GM12878 (cell line): ENCODE results near the gene CCL19. TPM values are rescaled to one million over a fixed set of nuclear protein-coding genes. Genes with fewer than 3 reads are reported as not detected.

Source experiments
- JUNB ChIP-seq: IDR thresholded peaks from 2 replicates; pipeline ENCODE4 v1.6.1; 2016; ENCODE audit warnings: antibody characterized with exemption, mild to moderate bottlenecking
- JUND ChIP-seq: IDR thresholded peaks from 2 replicates; pipeline ENCODE4 v1.6.1; 2012; ENCODE audit warnings: low read depth, mild to moderate bottlenecking, low read length, improper control_type of control experiment, moderate library complexity
- MAX ChIP-seq: IDR thresholded peaks from 2 replicates; pipeline ENCODE4 v1.6.1; 2012; ENCODE audit warnings: low read depth, low read length, improper control_type of control experiment
- MTA2 ChIP-seq: fragments of 450-650 bp; IDR thresholded peaks from 2 replicates; pipeline ENCODE4 v1.6.1; 2016; ENCODE audit warnings: low read depth, mild to moderate bottlenecking, moderate library complexity
- NRF1 ChIP-seq: conservative IDR thresholded peaks from 2 replicates; pipeline ENCODE4 v1.6.1; 2011; ENCODE audit warnings: mild to moderate bottlenecking, low read depth, low read length, improper control_type of control experiment
- PBX3 ChIP-seq: IDR thresholded peaks from 2 replicates; pipeline ENCODE4 v1.6.1; 2011; ENCODE audit warnings: mild to moderate bottlenecking, low read depth, low read length, moderate library complexity; ENCODE audit not compliant: insufficient replicate concordance
- POLR2AphosphoS5 ChIP-seq: IDR thresholded peaks from 2 replicates; pipeline ENCODE4 v1.6.1; 2011; ENCODE audit warnings: mild to moderate bottlenecking, low read length, inconsistent platforms
- RB1 ChIP-seq: fragments of 450-650 bp; formaldehyde crosslinking; IDR thresholded peaks from 2 replicates; pipeline ENCODE4 v1.6.1; 2017; ENCODE audit warnings: mild to moderate bottlenecking, borderline replicate concordance
- RELA ChIP-seq: fragments of 450-650 bp; IDR thresholded peaks from 2 replicates; pipeline ENCODE4 v1.8.0; 2014; ENCODE audit warnings: borderline replicate concordance; ENCODE audit not compliant: partially characterized antibody
- SMARCA5 ChIP-seq: fragments of 450-650 bp; IDR thresholded peaks from 2 replicates; pipeline ENCODE4 v1.6.1; 2017; ENCODE audit warnings: mild to moderate bottlenecking
- SP1 ChIP-seq: IDR thresholded peaks from one replicate; pipeline ENCODE4 v1.6.1; 2011; ENCODE audit warnings: low read depth, low read length
- SPI1 ChIP-seq: IDR thresholded peaks from 2 replicates; pipeline ENCODE4 v1.6.1; 2011; ENCODE audit warnings: low read depth, mild to moderate bottlenecking, low read length, moderate library complexity, borderline replicate concordance; ENCODE audit not compliant: insufficient read depth
- TAF1 ChIP-seq: IDR thresholded peaks from 2 replicates; pipeline ENCODE4 v1.6.1; 2011; ENCODE audit warnings: mild to moderate bottlenecking, low read depth, low read length, borderline replicate concordance
- TARDBP ChIP-seq: IDR thresholded peaks from 2 replicates; pipeline ENCODE4 v1.6.1; 2016; ENCODE audit warnings: borderline replicate concordance
- USF1 ChIP-seq: IDR thresholded peaks from 2 replicates; pipeline ENCODE4 v1.6.1; 2011; ENCODE audit warnings: borderline replicate concordance, low read depth, mild to moderate bottlenecking, moderate library complexity, mixed read lengths, low read length; ENCODE audit not compliant: insufficient read depth; ENCODE audit errors: extremely low read length
- ZNF274 ChIP-seq: IDR thresholded peaks from one replicate; pipeline ENCODE4 v1.8.0; 2011; ENCODE audit not compliant: insufficient read length, insufficient read depth
- ZNF384 ChIP-seq: IDR thresholded peaks from 2 replicates; pipeline ENCODE4 v1.6.1; 2012; ENCODE audit warnings: low read depth, mild to moderate bottlenecking, low read length, improper control_type of control experiment, borderline replicate concordance
- ZNF622 ChIP-seq: fragments of 450-650 bp; IDR thresholded peaks from 2 replicates; pipeline ENCODE4 v1.6.1; 2017; ENCODE audit warnings: mild to moderate bottlenecking, inconsistent platforms
- ZSCAN29 ChIP-seq: fragments of 450-650 bp; IDR thresholded peaks from 2 replicates; pipeline ENCODE4 v1.6.1; 2017; ENCODE audit warnings: mild to moderate bottlenecking, moderate library complexity
- ZZZ3 ChIP-seq: IDR thresholded peaks from 2 replicates; pipeline ENCODE4 v1.6.1; 2011; ENCODE audit warnings: low read depth; ENCODE audit not compliant: control insufficient read depth, insufficient read length
- polyA plus RNA-seq, 11 experiments: library from polyadenylated mRNA; depleted of rRNA in 4 of 11; unstranded in 6 of 11; stranded (reverse) in 5 of 11; fragments of >200 nt; fragmentation: Nextera tagmentation in 4 of 11; fragmentation: Illumina TruSeq in 1 of 11; extraction: Ambion mirVana in 4 of 11; extraction: Trizol in 1 of 11; gene quantifications; 1 replicate in 1 of 11; 2 replicates in 10 of 11; pipeline versions ENCODE4 v1.2.1 to v1.2.3, GENCODE V29; 2011 to 2016; ENCODE audit warnings: inconsistent platforms in 2 of 11, missing spikeins in 2 of 11, low read depth in 1 of 11
- total RNA-seq, 4 experiments: library from RNA; depleted of rRNA in 3 of 4; stranded (reverse); fragments of >200 nt in 3 of 4; fragmentation: Illumina TruSeq in 1 of 4; extraction: Trizol in 1 of 4; gene quantifications; 2 replicates each; pipeline versions ENCODE4 v1.2.1 to v1.2.3, GENCODE V29; 2013 to 2021
- TF ChIP-seq, protein P1 (sequence below): IDR thresholded peaks from 2 replicates; pipeline ENCODE4 v1.6.1; 2012; ENCODE audit warnings: improper control_type of control experiment, low read depth, low read length; ENCODE audit not compliant: insufficient replicate concordance
- TF ChIP-seq, protein P2 (sequence below): fragments of 450-650 bp; IDR thresholded peaks from 2 replicates; pipeline ENCODE4 v1.6.1; 2016; ENCODE audit warnings: mild to moderate bottlenecking

The CCL19 gene
- total and polyA plus RNA-seq, 10 of the 15 experiments (the other 5 are each of a cell fraction or from before 2014, with no cell fraction given), result 0.42 to 0.69 TPM; not detected in 8

DNA sequence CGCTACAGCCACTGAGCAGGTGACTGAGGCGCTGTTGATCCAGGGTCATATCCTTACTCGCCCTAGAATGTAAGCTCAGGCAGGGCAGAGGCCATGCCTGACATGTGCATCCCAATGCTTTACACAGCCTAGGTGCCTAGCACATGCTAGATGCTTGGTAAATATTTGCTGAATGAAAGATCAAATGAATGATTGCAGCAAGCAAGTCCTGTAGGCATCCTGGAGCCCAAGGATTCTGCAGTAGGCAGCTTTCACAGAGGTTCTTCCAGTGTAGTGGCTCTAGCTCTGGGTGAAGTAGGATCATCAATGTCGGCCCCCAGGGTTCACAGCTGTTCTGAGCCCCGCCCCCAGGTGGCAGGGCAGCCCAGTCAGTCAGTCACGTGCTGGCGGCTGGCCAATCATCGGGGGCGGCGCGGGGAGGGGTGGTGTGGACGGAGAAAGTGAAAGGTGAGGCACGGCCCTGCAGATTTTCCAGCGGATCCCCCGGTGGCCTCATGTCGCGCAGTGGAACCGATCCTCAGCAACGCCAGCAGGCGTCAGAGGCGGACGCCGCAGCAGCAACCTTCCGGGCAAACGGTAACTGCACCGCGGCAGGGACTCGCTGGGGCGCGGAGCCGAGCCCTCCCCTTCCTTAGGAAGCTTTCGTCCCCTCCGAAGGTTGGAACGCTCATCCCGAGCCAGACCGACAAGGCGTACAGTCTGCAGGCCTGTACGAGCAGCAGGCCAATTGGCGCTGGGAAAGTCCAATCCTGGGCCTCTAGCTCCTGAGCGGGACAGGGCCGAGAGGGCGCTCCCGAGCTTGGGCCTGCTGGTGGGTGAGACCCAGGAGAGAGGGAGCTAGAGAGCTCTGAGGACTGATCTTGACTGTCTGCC, 44.6 kb downstream of the CCL19 start, which contains the start of gene GALT (continued):
- TF ChIP-seq PBX3, result peak; percentile 74
- TF ChIP-seq TARDBP, result no peak
- no peak for TF ChIP-seq ZSCAN29
- no peak for TF ChIP-seq NRF1
- peak; percentile 81 for TF ChIP-seq TAF1
- peak; percentile 99 for TF ChIP-seq MAX
- no peak for TF ChIP-seq ZNF622
- TF ChIP-seq POLR2AphosphoS5, result peak; percentile 63; the same call in 1 of the 2 replicates
- TF ChIP-seq RELA, result peak; percentile 68
- TF ChIP-seq RB1, result peak; percentile 81
- TF ChIP-seq JUNB, result no peak
- TF ChIP-seq, protein P1, sequence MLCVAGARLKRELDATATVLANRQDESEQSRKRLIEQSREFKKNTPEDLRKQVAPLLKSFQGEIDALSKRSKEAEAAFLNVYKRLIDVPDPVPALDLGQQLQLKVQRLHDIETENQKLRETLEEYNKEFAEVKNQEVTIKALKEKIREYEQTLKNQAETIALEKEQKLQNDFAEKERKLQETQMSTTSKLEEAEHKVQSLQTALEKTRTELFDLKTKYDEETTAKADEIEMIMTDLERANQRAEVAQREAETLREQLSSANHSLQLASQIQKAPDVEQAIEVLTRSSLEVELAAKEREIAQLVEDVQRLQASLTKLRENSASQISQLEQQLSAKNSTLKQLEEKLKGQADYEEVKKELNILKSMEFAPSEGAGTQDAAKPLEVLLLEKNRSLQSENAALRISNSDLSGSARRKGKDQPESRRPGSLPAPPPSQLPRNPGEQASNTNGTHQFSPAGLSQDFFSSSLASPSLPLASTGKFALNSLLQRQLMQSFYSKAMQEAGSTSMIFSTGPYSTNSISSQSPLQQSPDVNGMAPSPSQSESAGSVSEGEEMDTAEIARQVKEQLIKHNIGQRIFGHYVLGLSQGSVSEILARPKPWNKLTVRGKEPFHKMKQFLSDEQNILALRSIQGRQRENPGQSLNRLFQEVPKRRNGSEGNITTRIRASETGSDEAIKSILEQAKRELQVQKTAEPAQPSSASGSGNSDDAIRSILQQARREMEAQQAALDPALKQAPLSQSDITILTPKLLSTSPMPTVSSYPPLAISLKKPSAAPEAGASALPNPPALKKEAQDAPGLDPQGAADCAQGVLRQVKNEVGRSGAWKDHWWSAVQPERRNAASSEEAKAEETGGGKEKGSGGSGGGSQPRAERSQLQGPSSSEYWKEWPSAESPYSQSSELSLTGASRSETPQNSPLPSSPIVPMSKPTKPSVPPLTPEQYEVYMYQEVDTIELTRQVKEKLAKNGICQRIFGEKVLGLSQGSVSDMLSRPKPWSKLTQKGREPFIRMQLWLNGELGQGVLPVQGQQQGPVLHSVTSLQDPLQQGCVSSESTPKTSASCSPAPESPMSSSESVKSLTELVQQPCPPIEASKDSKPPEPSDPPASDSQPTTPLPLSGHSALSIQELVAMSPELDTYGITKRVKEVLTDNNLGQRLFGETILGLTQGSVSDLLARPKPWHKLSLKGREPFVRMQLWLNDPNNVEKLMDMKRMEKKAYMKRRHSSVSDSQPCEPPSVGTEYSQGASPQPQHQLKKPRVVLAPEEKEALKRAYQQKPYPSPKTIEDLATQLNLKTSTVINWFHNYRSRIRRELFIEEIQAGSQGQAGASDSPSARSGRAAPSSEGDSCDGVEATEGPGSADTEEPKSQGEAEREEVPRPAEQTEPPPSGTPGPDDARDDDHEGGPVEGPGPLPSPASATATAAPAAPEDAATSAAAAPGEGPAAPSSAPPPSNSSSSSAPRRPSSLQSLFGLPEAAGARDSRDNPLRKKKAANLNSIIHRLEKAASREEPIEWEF, result peak; percentile 4
- TF ChIP-seq USF1, result peak; percentile 99
- TF ChIP-seq SMARCA5, result peak; percentile 68
- TF ChIP-seq SP1, result peak; percentile 61
- no peak for TF ChIP-seq SPI1
- no peak for TF ChIP-seq ZZZ3
- TF ChIP-seq ZNF274, result no peak
- TF ChIP-seq, protein P2, sequence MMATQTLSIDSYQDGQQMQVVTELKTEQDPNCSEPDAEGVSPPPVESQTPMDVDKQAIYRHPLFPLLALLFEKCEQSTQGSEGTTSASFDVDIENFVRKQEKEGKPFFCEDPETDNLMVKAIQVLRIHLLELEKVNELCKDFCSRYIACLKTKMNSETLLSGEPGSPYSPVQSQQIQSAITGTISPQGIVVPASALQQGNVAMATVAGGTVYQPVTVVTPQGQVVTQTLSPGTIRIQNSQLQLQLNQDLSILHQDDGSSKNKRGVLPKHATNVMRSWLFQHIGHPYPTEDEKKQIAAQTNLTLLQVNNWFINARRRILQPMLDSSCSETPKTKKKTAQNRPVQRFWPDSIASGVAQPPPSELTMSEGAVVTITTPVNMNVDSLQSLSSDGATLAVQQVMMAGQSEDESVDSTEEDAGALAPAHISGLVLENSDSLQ, result peak; percentile 83
- 0 out of 2 replicates have a peak, but pooled peaks have one; percentile 17 for TF ChIP-seq MTA2
- TF ChIP-seq ZNF384, result no peak
- peak; percentile 65; the same call in 1 of the 2 replicates for TF ChIP-seq JUND
